HG02981 (cell line): Measurements from ENCODE around the gene N4BP2L2.

Source experiments
- ATAC-seq: cut with Tn5 transposase; IDR thresholded peaks from one replicate; pipeline ENCODE4 v1.9.1; 2021; ENCODE audit warnings: mild to moderate bottlenecking, moderate library complexity; ENCODE audit not compliant: unreplicated experiment

The N4BP2L2 gene

DNA sequence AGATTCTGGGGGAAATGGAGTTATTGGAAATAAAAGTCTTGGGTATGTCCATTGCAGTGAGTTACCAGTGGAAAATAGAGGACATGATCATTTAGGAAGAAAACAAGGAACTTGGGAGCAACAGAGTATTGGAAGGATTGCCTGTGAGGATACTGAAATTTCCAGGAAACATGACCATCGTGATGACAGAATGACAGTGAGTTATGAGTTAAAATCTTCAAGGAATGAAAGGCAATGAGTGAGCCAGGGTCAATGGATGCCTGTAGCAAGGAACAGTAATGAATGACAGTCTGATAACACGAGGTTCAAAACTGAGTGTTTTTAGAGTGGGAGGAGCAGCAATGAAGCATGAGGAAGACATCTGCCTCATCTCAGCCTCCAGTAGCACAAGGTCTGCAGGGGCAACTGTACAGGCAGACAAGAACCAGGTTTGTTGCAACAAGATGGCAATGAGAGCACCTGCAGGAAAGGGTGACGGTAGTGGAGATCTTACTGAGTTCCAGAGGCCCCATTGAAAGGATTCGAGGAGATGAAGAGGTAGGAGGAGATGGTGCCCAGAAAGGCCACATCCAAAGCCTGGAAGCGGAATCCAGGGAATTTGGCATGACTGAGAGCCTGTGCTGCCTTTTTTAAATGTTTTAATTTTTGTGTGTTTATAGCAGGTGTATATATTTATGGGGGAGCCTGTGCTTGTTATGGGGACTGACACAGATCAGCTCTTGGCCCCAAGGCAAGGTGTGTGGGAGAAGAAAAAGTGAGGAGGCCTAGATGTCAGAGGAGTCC is 154.6 kb downstream of the N4BP2L2 start:
- ATAC-seq = no peak
